Measurements from ENCODE around the gene PHKA2.

DNA sequence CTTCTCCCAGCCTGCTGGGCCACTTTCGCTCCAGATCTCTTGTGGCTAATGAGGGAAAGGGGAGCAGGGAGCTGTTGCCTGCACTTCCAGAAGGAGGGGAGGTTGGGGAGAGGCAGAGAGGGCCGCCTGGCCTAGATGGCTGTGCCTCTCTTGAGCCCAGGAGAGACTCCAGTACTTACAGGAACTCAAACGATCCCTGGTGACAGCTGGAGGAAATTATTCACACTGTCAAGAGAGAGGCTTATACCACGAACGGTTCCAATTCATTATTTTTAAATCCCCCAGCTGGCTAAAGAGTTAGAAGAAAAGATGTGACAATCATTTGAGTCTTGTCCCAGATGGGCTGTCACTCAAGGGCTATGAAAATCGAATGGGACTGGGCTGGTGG is 96.1 kb downstream of the PHKA2 start:
- TF ChIP-seq CTCF (conservative IDR thresholded peaks at IDR 0.05; ENCODE audit: low read length) (no peak), EZH2phosphoT487 (IDR thresholded peaks at IDR 0.05; ENCODE audit: borderline replicate concordance) (no peak)

Measured in Loucy (cell line).